Loucy (cell line): ENCODE measurements around the gene LAMTOR5.

Experiments used
- H2AFZ ChIP-seq: fragments of 200-600 bp; sonication (generic); 2 replicates; pipeline ENCODE4 v1.6.0; 2016; ENCODE audit warnings: antibody characterized with exemption, mild to moderate bottlenecking, low read length, moderate library complexity
- H3F3A ChIP-seq: fragments of 200-600 bp; 2 replicates; pipeline ENCODE4 v1.6.0; 2016; ENCODE audit warnings: antibody characterized with exemption, low read depth, mild to moderate bottlenecking
- H3K27me3 ChIP-seq: fragments of 200-600 bp; sonication (generic); 2 replicates; pipeline ENCODE4 v1.6.1; 2014; ENCODE audit warnings: low read length, mild to moderate bottlenecking; ENCODE audit not compliant: insufficient read depth, poor library complexity, severe bottlenecking
- H3K36me3 ChIP-seq: fragments of 200-600 bp; sonication (generic); 2 replicates; pipeline ENCODE4 v1.6.1; 2016; ENCODE audit warnings: low read length; ENCODE audit not compliant: insufficient read depth
- H3K4me1 ChIP-seq: fragments of 200-600 bp; sonication (generic); 2 replicates; pipeline ENCODE4 v1.5.1; 2014; ENCODE audit warnings: low read length, mild to moderate bottlenecking; ENCODE audit not compliant: insufficient read depth, poor library complexity, severe bottlenecking
- H3K4me2 ChIP-seq: fragments of 200-600 bp; sonication (generic); 2 replicates; pipeline ENCODE4 v1.6.0; 2014; ENCODE audit warnings: antibody characterized with exemption, low read length, low read depth, mild to moderate bottlenecking; ENCODE audit not compliant: poor library complexity, severe bottlenecking
- H3K4me3 ChIP-seq: fragments of 200-600 bp; sonication (generic); 2 replicates; pipeline ENCODE4 v1.5.1; 2014; ENCODE audit warnings: low read length, mild to moderate bottlenecking, mixed read lengths; ENCODE audit not compliant: poor library complexity, severe bottlenecking
- H3K79me2 ChIP-seq: fragments of 200-600 bp; sonication (generic); 2 replicates; pipeline ENCODE4 v1.6.1; 2014; ENCODE audit warnings: low read length; ENCODE audit not compliant: insufficient read depth
- H3K9ac ChIP-seq: fragments of 200-600 bp; sonication (generic); 2 replicates; pipeline ENCODE4 v1.6.0; 2014; ENCODE audit warnings: mild to moderate bottlenecking, low read depth, low read length, moderate library complexity; ENCODE audit not compliant: poor library complexity, severe bottlenecking
- H3K9me2 ChIP-seq: fragments of 200-600 bp; sonication (generic); replicated peaks from 2 replicates; pipeline ENCODE4 v1.6.1; 2016; ENCODE audit warnings: low read depth, low read length, mixed read lengths
- H3K9me3 ChIP-seq: fragments of 200-600 bp; sonication (generic); 2 replicates; pipeline ENCODE4 v1.6.1; 2014; ENCODE audit warnings: mild to moderate bottlenecking, antibody characterized with exemption, low read length, low read depth; ENCODE audit not compliant: insufficient read depth
- H4K20me1 ChIP-seq: fragments of 200-600 bp; sonication (generic); 2 replicates; pipeline ENCODE4 v1.6.0; 2014; ENCODE audit warnings: antibody characterized with exemption, low read length, mild to moderate bottlenecking; ENCODE audit not compliant: insufficient read depth, poor library complexity, severe bottlenecking
- EZH2phosphoT487 ChIP-seq: fragments of 200-600 bp; IDR thresholded peaks from 2 replicates; pipeline ENCODE4 v1.6.1; 2018; ENCODE audit warnings: antibody characterized with exemption, mild to moderate bottlenecking, moderate library complexity, borderline replicate concordance
- TF ChIP-seq, protein P1 (sequence below): fragments of 200-600 bp; sonication (generic); conservative IDR thresholded peaks from 2 replicates; pipeline ENCODE4 v1.5.1; 2014; ENCODE audit warnings: mild to moderate bottlenecking, antibody characterized with exemption, low read length

The LAMTOR5 gene

DNA sequence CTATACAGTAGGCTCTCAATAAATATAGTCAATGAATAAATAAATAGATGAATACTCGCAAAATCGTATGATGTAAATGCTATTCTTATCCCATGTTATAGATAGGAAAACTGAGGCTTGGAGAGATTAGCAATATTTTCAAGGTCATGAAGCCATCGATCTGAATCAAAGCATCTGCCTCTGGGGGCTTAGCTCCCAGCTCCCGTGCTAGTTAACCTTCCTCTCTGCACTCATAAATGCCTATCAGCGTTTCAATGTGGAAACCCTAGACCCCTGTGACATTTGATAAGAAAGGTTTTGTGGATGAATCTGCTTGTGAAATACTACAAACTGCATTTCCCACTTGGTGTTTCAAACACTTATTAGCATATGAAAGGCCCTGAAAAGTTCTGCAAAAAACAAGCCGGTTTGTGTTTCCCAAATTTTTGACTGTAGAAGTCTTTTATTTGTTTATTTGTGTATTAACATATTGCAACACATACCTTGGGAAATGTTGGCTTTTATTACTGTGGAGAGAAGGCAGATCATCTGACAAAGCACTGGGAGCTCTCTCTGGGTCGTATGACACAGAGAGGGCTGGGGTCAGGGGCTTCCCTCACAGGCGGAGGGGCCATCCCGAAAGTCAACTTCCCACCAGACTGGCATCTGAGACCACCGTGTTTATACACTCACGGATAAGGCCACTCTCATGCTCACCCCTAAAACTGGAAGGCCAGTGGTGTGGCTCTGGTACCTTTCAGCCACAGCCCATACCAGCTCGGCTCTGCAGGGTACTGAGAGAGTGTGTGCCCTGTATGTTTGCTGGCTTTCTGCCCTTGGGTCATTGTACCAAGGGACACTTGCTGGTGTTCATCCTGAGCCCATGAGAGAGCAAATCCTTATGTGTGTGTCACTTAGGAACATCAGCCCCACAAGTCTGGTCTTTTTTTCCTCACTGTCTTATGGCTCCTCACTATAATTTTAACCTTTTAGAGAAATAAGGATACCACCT lies 42.5 kb upstream of the LAMTOR5 start:
- Histone ChIP-seq H3K79me2 (no peaks in the 10 kb centered on the region), H3K9ac (no peak overlapping the region), H3K4me2 (no peak overlapping the region), H3K27me3 (no peaks in the 10 kb centered on the region), H3K9me2 (no peaks in the 10 kb centered on the region), H3K4me3 (no peak overlapping the region), H3K36me3 (no peaks in the 10 kb centered on the region), H4K20me1 (no peaks in the 10 kb centered on the region), H3F3A (no peaks in the 10 kb centered on the region), H3K9me3 (no peaks in the 10 kb centered on the region), H3K4me1 (no peaks in the 10 kb centered on the region), H2AFZ (no peak overlapping the region)
- no peak for TF ChIP-seq EZH2phosphoT487
- TF ChIP-seq, protein P1, sequence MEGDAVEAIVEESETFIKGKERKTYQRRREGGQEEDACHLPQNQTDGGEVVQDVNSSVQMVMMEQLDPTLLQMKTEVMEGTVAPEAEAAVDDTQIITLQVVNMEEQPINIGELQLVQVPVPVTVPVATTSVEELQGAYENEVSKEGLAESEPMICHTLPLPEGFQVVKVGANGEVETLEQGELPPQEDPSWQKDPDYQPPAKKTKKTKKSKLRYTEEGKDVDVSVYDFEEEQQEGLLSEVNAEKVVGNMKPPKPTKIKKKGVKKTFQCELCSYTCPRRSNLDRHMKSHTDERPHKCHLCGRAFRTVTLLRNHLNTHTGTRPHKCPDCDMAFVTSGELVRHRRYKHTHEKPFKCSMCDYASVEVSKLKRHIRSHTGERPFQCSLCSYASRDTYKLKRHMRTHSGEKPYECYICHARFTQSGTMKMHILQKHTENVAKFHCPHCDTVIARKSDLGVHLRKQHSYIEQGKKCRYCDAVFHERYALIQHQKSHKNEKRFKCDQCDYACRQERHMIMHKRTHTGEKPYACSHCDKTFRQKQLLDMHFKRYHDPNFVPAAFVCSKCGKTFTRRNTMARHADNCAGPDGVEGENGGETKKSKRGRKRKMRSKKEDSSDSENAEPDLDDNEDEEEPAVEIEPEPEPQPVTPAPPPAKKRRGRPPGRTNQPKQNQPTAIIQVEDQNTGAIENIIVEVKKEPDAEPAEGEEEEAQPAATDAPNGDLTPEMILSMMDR, result no peak

DNA sequence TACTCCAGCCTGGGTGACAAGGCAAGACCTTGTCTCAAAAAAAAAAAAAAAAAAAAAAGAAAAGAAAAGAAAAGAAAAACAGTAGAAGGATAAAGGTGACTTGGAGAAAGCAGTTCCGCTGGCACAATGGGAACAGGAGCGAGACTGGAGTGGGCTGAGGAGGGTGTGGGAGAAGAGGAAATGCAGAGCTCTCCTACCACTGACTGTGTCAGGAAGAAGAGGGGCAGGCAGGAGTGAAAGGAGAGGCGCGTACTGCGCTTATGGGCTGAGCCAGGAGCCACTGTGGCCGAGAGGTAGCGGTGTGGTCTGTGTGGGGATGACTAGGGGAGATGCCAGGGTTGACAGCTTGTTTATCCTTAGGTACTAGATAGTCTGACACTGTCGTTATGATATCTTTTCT lies 37.1 kb upstream of the LAMTOR5 start:
- H3K4me1 ChIP-seq, result no peaks in the 10 kb centered on the region
- TF ChIP-seq, protein P1, result no peak
- no peak for TF ChIP-seq EZH2phosphoT487
- H2AFZ ChIP-seq, result no peak overlapping the region

DNA sequence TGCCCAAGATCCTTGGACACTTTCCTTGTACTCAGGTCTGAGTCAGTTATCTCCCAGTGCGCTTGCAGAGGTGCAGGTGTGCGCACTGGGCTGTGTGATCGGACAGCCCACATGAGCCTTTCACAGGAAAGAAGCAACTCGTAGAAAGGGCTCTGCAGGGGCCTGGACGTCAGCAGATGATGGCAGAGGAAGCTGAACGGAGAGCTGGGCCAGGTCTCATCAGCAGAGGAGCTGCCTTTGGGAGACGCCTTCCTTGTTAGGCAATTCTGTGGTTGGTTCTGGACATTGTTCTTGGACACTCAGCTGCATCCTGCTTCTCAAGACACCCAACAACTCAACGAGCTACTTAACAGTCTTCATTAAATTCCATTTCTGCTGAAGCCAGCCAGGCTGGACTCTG lies 36.0 kb upstream of the LAMTOR5 start:
- Histone ChIP-seq H3K4me3 (no peak overlapping the region), H3K4me1 (no peaks in the 10 kb centered on the region), H3K9me3 (no peaks in the 10 kb centered on the region), H3K79me2 (no peaks in the 10 kb centered on the region), H3F3A (no peaks in the 10 kb centered on the region), H4K20me1 (no peaks in the 10 kb centered on the region), H2AFZ (no peak overlapping the region), H3K27me3 (no peaks in the 10 kb centered on the region), H3K9me2 (no peaks in the 10 kb centered on the region), H3K36me3 (no peaks in the 10 kb centered on the region), H3K9ac (no peak overlapping the region), H3K4me2 (no peak overlapping the region)
- TF ChIP-seq, protein P1, result no peak
- TF ChIP-seq EZH2phosphoT487, result no peak

More for the DNA sequence above, 37.1 kb upstream of the LAMTOR5 start:
- Histone ChIP-seq H3K4me3 (no peak overlapping the region), H4K20me1 (no peaks in the 10 kb centered on the region), H3K9me3 (no peaks in the 10 kb centered on the region), H3F3A (no peaks in the 10 kb centered on the region), H3K27me3 (no peaks in the 10 kb centered on the region), H3K4me2 (no peak overlapping the region), H3K36me3 (no peaks in the 10 kb centered on the region), H3K79me2 (no peaks in the 10 kb centered on the region), H3K9ac (no peak overlapping the region), H3K9me2 (no peaks in the 10 kb centered on the region)
